Raji (cell line): ENCODE results near the gene PTPRM.

Experiments
- POLR2A ChIP-seq: IDR thresholded peaks from 2 replicates; pipeline ENCODE4 v1.6.1; 2011; ENCODE audit warnings: low read depth, low read length, control low read depth; ENCODE audit not compliant: insufficient read depth

PTPRM gene

GRCh38 chr18:8400825-8401224 is 833.7 kb downstream of the PTPRM start:
- no peak for TF ChIP-seq POLR2A

GRCh38 chr18:8401606-8402005 is 834.5 kb downstream of the PTPRM start:
- TF ChIP-seq POLR2A, result no peak

- no peak for TF ChIP-seq POLR2A
These were observed 835.1 kb downstream of the PTPRM start for GRCh38 chr18:8402237-8402636.

- no peak for TF ChIP-seq POLR2A
These were observed 836.6 kb downstream of the PTPRM start for GRCh38 chr18:8403713-8404112.

- TF ChIP-seq POLR2A, result no peak
These were observed 839.2 kb downstream of the PTPRM start for GRCh38 chr18:8406186-8406867.

- TF ChIP-seq POLR2A, result no peak
These were observed 839.7 kb downstream of the PTPRM start for GRCh38 chr18:8406868-8407250.

- TF ChIP-seq POLR2A, result no peak
These were observed 842.0 kb downstream of the PTPRM start for GRCh38 chr18:8409151-8409550.

- no peak for TF ChIP-seq POLR2A
These were observed 844.4 kb downstream of the PTPRM start for GRCh38 chr18:8411492-8411891.

- TF ChIP-seq POLR2A, result no peak
These were observed 845.0 kb downstream of the PTPRM start for GRCh38 chr18:8412117-8412516.

- no peak for TF ChIP-seq POLR2A
These were observed 846.1 kb downstream of the PTPRM start for GRCh38 chr18:8413189-8413588.

GRCh38 chr18:8413751-8414150 is 846.6 kb downstream of the PTPRM start:
- TF ChIP-seq POLR2A, result no peak

- TF ChIP-seq POLR2A, result no peak
These were observed 849.3 kb downstream of the PTPRM start for GRCh38 chr18:8416212-8417019.

- TF ChIP-seq POLR2A, result no peak
These were observed 855.3 kb downstream of the PTPRM start for GRCh38 chr18:8422391-8422790.

- TF ChIP-seq POLR2A, result no peak
These were observed 856.0 kb downstream of the PTPRM start for GRCh38 chr18:8423051-8423557.

GRCh38 chr18:8424481-8424880 is 857.4 kb downstream of the PTPRM start:
- no peak for TF ChIP-seq POLR2A
